GM12864 (cell line): ENCODE data around the gene WDR37.

Source experiments
- DNase-seq: peaks from one replicate; pipeline ENCODE4 v3.0.0-alpha.2; 2011; ENCODE audit warnings: low read depth
- H3K4me3 ChIP-seq: 2 replicates; pipeline ENCODE4 v1.5.1; 2011; ENCODE audit warnings: mild to moderate bottlenecking, low read depth, low read length, control low read depth
- CTCF ChIP-seq: IDR thresholded peaks from 2 replicates; pipeline ENCODE4 v1.5.1; 2011; ENCODE audit warnings: low read depth, mild to moderate bottlenecking, moderate library complexity, low read length, control low read depth, inconsistent platforms; ENCODE audit errors: missing control alignments

WDR37 gene

GRCh38 chr10:1163831-1164230 is 107.6 kb downstream of the WDR37 start:
- no peak for DNase-seq
- TF ChIP-seq CTCF: no peak
- H3K4me3 ChIP-seq: no peak overlapping the region

DNA sequence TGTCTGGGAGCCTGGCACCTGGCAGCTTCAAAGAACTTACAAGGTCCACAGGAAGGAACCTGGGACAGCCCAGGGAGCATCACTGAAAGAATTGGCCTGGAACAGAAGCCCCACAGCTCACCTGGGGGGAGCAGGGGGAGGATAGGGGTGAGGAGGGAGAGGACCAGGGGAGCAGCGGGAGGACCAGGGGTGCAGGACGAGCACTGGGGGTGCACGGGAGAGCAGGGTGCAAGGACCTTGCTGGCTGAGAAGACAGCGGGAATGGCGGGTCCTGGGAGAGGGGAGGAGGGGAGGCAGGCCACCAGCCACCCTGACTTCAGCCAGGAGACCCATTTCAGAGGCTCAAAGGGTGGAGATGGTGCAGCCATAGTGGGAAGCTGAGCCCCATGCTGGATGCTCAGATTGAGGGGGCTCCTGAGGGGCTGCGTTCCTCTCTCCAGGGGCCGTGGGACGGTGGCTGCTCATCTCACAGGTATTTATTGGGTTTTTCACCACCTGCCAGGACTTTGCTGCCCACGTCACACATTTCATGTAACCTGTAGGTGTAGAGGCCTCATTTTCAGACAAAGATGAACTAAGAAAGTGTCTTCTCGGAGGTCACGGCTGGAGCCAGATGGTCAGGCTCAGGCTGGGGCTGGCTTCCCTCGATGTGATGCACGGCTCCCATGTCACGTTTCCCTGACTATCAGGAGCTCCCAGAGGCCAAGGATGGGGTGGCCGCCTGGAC is 110.1 kb downstream of the WDR37 start:
- TF ChIP-seq CTCF: no peak
- no peak overlapping the region for H3K4me3 ChIP-seq
- DNase-seq: no peak

GRCh38 chr10:1166828-1167275 is 110.7 kb downstream of the WDR37 start:
- no peak for DNase-seq
- H3K4me3 ChIP-seq: no peak overlapping the region
- no peak for TF ChIP-seq CTCF

- no peak for TF ChIP-seq CTCF
- H3K4me3 ChIP-seq: no peak overlapping the region
- no peak for DNase-seq
These were observed 112.6 kb downstream of the WDR37 start for GRCh38 chr10:1168763-1169162.

- no peak for TF ChIP-seq CTCF
- no peak overlapping the region for H3K4me3 ChIP-seq
- DNase-seq: no peak
These were observed 113.2 kb downstream of the WDR37 start for GRCh38 chr10:1169186-1169885.

- H3K4me3 ChIP-seq: no peak overlapping the region
- TF ChIP-seq CTCF: no peak
- DNase-seq: no peak
These were observed 114.0 kb downstream of the WDR37 start for GRCh38 chr10:1169981-1170866.
